Measurements from ENCODE around the gene CAMK2G.

The CAMK2G gene

GRCh38 chr10:73763343-73763742 is 111.0 kb downstream of the CAMK2G start:
- no peak for DNase-seq

GRCh38 chr10:73762915-73763314 is 111.4 kb downstream of the CAMK2G start:
- DNase-seq = no peak
